Stimulated activated CD4-positive, alpha-beta T cell treated with anti-CD3 and anti-CD28 coated beads, Interleukin-12 subunit alpha, Interleukin-12 subunit beta, amount 100 ng/mL, for 4 hours (primary cell): ENCODE results near the gene LRRC8E.

ENCODE experiments used
- DNase-seq: peaks from one replicate; pipeline ENCODE4 v3.0.0-alpha.2; 2020

Gene LRRC8E

GRCh38 chr19:7933828-7934725 lies 45.8 kb downstream of the LRRC8E start:
- no peak for DNase-seq

- no peak for DNase-seq
Measured at GRCh38 chr19:7934766-7935165, 46.5 kb downstream of the LRRC8E start.

GRCh38 chr19:7940841-7941240 lies 52.5 kb downstream of the LRRC8E start:
- no peak for DNase-seq

GRCh38 chr19:7941895-7942596 lies 53.7 kb downstream of the LRRC8E start:
- no peak for DNase-seq

- DNase-seq, result no peak
Measured at GRCh38 chr19:7942981-7943443, 54.7 kb downstream of the LRRC8E start.

GRCh38 chr19:7943444-7944176 lies 55.3 kb downstream of the LRRC8E start, which contains the start of gene TIMM44:
TIMM44 (minus strand) TSS chr19:7943666; CDS start chr19:7943651, 15 bp downstream.
- DNase-seq, result peak; percentile 97

- DNase-seq, result peak; percentile 84
Measured at GRCh38 chr19:7944177-7944761, 56.0 kb downstream of the LRRC8E start.

GRCh38 chr19:7947939-7948338 lies 59.6 kb downstream of the LRRC8E start:
- no peak for DNase-seq
